Suppressor macrophage treated with lipopolysaccharide for 1 hour (primary cell): Measurements from ENCODE around the gene GNG14.
"Not testable (repeated sequence)": the region's sequence is repeated elsewhere in the genome, so short reads cannot be mapped to it uniquely, and the experiment has no call there.

Experiments
- DNase-seq, 3 donors: peaks; one replicate each; pipeline ENCODE4 v3.0.0-alpha.2; 2020 to 2022

The GNG14 gene

DNA sequence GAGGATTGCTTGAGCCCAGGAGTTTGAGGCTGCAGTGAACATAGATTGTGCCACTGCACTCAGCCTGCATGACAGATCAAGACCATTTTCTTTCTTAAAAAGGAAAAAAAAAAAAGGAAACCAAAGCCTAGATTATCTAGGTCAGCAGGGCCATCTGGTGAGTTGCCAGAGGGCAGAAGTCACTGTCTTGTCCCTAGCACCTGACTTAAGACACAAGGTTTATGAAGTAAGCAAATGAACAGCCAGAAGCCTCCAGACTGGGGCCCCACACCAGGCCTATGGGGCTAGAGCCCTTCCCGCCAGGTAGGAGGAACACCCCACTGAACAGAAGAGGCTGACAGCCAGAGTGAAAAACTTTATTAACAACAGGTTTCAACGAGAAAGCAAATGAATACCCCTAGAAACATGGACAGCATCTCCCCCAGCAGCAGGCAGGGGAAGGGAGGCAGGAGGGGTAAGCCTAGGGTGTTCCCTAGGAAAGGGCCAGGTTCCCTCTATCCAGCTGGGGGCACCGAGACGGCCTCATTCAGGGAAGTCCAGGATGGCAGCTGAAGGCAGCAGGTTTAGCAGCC, 20.0 kb upstream of the GNG14 start:
- peak in 1 of 3 donors; percentile 10 for DNase-seq

GRCh38 chr19:12668346-12668745, 19.5 kb upstream of the GNG14 start:
- DNase-seq: no peak

- DNase-seq: peak; percentile 80 to 90 (median 82)
Measured at GRCh38 chr19:12668932-12669269, 18.9 kb upstream of the GNG14 start.

GRCh38 chr19:12669270-12670158, 18.3 kb upstream of the GNG14 start:
- peak; percentile 89 to 90 (median 89) for DNase-seq

DNA sequence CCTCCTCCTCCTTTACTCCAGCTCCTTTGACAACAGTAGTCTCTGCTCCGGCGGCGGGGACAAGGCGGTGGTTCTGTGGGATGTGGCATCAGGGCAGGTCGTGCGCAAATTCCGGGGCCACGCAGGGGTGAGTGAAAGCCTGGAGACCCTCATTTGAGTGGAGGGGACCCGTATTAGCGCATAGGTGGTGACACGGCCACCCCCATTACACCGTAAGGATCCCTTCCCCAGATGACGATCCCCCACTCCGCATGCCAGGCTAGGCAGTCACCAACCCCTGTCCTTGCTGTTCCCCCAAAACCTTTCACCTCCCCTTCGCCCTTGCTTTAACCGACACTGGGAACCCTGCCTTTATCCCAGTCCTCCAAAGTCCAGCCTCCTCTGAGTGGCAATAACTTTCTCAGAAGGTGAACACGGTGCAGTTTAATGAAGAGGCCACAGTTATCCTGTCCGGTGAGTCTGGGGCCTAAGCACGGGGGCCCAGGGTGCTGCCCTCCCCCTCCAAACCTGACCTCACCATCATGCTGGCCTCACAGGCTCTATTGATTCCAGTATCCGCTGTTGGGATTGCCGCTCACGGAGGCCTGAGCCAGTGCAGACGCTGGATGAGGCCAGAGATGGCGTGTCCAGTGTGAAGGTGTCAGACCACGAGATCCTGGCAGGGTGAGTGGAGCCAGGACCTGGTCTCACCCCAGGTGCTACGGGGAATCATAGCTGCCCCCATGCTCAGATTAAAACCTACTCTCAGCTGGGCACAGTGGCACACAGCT, 17.5 kb upstream of the GNG14 start:
- no peak for DNase-seq

DNA sequence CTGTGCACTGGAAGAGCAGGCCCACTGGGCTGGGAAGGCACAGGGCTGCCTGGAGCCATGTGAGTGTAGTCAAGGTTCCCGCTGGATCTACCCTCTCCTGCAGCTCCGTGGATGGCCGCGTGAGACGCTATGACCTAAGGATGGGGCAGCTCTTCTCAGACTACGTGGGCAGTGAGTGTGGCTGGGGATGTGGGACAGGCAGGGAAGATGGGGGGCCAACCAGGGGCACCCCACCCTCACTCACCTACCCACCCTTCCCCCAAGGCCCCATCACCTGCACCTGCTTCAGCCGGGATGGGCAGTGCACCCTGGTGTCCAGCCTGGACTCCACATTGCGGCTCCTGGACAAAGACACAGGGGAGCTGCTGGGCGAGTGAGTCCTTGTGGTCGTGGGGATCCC, 15.1 kb upstream of the GNG14 start:
- no peak for DNase-seq

DNA sequence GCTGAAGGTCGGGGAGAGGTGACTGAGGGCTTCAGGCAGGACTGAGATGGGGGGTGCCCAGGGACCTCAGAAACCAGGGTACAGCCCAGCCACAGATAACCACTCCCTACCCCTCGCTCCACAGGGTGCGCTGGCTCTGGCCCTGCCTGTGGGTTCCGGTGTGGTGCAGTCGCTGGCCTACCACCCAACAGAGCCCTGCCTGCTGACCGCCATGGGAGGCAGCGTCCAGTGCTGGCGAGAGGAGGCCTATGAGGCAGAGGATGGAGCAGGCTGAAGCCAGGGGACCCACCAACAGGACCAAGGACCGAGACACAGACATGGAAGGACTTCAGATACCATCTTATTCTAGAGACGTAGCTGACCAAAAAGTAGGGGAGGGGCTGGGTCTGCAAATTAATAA, 12.4 kb upstream of the GNG14 start:
- DNase-seq: no peak

DNA sequence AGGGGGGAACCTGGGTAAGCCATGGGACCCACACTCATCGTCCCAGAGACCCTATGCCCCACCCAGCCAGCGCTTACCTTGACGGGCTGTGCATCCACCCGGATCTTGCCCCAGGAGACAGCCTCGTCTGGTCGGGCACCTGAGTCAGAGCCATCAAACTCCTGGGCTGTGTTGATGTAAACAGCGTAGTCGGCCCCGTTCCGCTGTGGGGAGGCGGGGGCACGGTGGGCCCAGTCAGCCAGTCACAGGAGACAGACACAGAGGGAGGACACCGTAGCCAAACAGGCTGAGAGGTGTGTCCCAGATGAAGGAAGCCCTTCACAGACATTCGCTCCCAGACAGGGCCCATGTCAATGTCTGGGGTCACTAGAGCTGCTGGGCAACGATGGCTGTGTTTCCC, 11.9 kb upstream of the GNG14 start:
- no peak for DNase-seq

- DNase-seq: peak; percentile 77 to 92 (median 85)
Measured at GRCh38 chr19:12676384-12676792, 11.4 kb upstream of the GNG14 start.

DNA sequence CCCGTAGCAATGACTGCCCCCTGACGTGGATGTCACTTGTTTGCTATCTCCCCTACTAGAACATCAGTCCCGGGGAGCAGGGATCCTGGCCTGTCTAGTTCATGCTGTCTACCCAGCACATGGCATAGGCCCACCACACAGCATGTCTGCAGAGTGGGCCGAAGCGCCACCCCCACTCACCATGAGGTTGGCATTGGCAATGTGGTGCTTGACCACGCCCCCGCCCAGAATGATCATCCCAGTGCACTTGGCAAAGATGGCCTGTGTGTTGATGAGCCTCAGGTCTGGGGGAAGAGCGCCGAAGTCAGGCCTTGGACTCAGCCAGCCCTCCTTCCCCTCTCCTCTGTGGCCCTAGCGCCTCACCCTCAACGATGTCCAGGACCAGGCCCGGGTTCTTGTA, 10.9 kb upstream of the GNG14 start:
- DNase-seq: no peak

- DNase-seq: not testable (repeated sequence)
Measured at GRCh38 chr19:12678039-12678438, 9.8 kb upstream of the GNG14 start.

DNA sequence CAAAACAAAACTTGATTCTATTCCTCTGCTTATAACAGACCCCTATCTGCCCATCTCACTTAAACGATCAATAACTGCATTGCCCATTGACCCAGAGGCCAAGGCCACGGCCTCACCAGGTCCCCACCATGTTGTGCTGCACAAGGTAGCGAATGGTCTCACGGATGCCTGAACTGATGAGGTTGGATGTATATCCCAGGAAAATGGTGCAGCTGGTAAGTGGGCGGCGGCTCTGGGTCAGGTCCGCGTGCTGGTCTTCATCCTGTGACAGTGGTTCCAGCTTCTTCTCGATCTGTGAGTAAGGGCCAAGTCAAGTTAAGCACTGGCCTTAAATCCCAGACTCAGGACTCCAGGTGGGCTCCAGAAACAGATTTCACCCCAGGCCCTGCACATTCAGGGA, 7.8 kb upstream of the GNG14 start:
- DNase-seq: no peak

DNA sequence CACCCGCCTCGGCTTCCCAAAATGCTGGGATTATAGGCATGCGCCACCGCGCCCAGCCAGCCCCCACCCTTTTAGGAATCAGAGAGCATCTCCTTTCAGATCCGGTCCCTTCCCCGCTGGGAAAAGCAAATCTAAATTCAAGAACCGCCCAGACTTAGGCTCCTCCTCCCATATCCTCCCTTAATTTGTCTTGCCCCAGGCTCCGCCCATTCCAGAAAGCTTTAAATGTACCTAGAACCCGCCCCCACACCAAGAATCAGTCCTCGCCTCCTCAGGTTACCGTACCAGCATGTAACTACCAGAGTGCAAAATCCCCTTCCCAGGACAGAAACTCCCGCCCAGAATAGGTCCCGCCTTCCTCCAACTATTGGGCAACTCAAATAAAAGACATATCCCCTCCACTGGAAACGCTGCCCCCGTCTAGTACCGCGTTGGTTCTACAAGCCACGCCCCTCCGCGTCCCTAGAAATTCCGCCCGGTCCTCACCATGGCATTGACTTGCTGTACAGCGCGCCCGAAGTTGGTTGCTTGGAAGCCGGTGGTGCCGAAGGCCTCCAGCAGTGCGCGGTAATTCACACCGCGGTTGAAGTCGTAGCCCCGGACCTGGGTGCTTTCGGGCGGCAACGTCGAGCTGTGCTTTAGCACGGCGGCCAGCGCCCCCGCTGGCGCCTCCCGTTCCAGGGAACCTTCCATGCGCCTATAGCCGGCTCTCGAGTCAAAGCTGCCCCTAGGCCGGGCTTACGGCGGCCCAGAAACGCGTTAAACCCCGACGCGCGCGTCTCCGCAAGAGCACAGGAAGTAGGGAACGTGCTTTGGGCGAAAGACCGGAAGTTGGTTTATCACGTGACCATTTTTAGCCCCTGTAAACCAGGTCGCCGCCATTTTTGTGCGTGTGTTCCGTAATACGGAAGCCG, 6.5 kb upstream of the GNG14 start, which contains the start of gene DHPS:
DHPS (minus strand) TSS at position 807 of the 914 bp plus-strand sequence; CDS start at position 693, 114 bp downstream.
- peak; percentile 95 to 98 (median 98) for DNase-seq

- no peak for DNase-seq
Measured at GRCh38 chr19:12685831-12686230, 2.0 kb upstream of the GNG14 start.

DNA sequence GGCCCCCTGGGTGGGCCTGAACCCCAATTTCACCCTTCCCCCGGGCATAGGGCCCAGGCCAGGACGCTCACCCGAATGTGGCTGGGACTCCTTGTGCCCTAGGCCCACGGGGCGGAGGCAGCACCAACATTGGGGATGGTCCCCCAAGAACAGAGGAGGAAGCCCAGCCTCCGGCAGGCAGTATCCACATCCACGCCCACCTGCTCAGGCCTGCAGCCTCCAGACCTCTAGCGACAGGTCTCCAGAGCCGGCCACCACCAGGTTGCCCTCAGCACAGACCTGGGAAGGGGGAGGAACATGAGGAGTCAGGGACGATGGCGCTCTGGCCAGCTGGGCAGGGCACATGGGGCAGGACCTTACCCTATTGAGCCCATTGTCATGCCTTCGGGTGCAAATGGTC, 1.2 kb downstream of the GNG14 start:
- no peak for DNase-seq

DNA sequence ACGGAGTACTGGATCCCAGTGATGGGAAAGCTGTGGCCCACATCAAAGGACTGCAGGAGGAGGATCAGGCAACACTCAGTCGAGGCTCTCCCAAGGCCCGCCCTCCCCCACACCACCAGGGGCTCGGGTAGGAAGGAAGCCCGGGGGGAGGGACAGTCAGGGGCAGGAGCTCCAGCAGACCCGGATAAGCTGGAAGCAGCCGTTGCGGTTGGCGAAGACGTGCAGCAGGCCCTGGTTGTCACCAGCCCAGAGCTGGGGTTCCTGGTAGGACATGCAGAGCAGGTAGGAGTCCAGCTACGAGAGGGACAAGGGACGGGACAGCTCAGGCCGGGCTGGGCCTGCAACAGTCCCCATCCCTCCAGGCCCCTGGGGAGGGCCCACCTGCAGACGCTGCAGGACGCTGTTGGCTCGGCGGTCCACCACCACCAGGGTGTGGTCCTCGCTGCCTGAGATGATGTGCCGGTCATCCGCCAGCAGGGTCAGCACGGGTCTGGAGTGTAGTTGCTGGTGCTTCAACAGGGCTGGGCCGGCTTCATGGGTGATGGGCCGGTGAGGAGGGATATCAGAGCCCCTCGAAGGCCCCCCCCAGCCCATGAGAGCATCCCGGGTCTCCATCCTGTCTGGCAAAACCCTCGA, 1.9 kb downstream of the GNG14 start:
- no peak for DNase-seq

DNA sequence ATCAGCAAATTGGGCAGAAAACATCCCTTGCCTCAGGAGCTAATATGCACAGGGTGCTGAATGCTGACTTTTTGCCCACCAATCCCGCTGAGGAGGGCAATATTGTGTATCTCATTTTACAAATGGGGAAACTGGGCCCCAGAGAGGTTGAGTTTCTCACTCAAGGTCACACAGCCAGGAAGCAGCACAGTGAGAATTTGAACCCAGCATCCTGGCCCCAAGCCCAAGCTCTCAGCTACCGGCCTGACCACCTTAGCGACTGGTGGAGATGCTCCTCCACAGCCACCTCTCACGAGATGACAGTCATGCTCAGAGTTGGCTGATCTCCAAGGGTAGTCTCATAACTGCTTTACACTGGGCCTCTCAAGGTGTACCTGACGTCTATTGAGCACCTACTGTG, 5.2 kb downstream of the GNG14 start:
- DNase-seq: no peak

DNA sequence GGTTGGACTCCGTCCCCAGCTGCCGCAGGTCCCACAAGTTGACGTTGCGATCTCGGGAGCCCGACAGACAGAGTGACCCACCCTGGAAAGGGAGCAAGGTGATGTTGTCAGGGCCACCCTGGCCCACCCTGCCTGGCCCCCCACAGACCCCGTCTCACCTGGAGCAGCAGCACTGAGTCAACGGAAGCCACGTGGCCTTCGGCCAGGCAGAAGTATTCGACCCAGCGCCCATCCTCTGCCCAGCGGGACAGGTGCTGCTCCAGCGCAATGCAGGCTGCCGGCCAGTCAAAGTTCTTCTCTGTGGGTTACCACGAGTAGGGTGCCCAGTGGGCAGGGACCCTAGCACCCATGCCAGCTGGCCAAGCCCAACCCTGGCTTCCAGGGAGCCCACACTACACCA, 6.8 kb downstream of the GNG14 start:
- no peak for DNase-seq

- DNase-seq: no peak
Measured at GRCh38 chr19:12695096-12695495, 7.3 kb downstream of the GNG14 start.

GRCh38 chr19:12695514-12695913, 7.7 kb downstream of the GNG14 start:
- no peak for DNase-seq

DNA sequence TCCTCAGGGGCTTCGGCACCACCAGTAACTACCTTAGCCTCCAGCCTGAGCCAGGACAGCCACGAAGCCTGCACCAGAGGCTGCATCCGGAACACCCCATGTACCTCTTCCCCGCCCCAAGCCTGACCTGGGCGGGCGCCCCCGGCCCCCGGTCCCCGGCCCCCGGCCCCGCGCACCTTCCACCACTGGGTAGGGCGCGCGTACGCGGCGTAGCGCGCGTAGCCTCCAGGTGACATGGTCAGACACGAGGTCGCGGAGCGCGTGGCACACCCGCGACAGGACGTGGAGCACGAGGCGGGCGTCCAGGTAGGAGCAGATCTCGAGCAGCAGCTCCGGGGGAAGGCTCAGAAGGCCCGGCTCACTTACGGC, 8.2 kb downstream of the GNG14 start:
- no peak for DNase-seq
